ENCODE measurements around the gene NDEL1.

Gene NDEL1

GRCh38 chr17:8476741-8477140, 41.1 kb downstream of the NDEL1 start:
- no peak overlapping the region for H3K4me3 ChIP-seq (ENCODE audit: insufficient read length, low read depth)
- TF ChIP-seq ZNF274 (IDR thresholded peaks at IDR 0.05; ENCODE audit: low read depth, low read length) = no peak
- TF ChIP-seq SUZ12 (IDR thresholded peaks at IDR 0.05; ENCODE audit: extremely low read depth, insufficient read depth, insufficient read length) = no peak
- TF ChIP-seq YY1 (IDR thresholded peaks at IDR 0.05; ENCODE audit: insufficient read depth, insufficient read length) = no peak
- H3K4me1 ChIP-seq (ENCODE audit: insufficient read depth, insufficient read length) = no peaks in the 10 kb centered on the region
- no peaks in the 10 kb centered on the region for H3K27me3 ChIP-seq (ENCODE audit: insufficient read depth, insufficient read length)
- H3K36me3 ChIP-seq (ENCODE audit: insufficient read depth, insufficient read length, low read length) = peaks cover 91% of the 10 kb centered on the region
- H3K9me3 ChIP-seq (ENCODE audit: insufficient read depth, low read length) = no peaks in the 10 kb centered on the region
- H3K9ac ChIP-seq (ENCODE audit: insufficient read length, low read depth) = no peak overlapping the region
- DNase-seq (ENCODE audit: low read depth, low spot score) = no peak

GRCh38 chr17:8477171-8477570, 41.5 kb downstream of the NDEL1 start:
- TF ChIP-seq SUZ12 (IDR thresholded peaks at IDR 0.05; ENCODE audit: extremely low read depth, insufficient read depth, insufficient read length) (no peak), YY1 (IDR thresholded peaks at IDR 0.05; ENCODE audit: insufficient read depth, insufficient read length) (no peak), ZNF274 (IDR thresholded peaks at IDR 0.05; ENCODE audit: low read depth, low read length) (no peak)
- Histone ChIP-seq H3K4me3 (ENCODE audit: insufficient read length, low read depth) (no peak overlapping the region), H3K36me3 (ENCODE audit: insufficient read depth, insufficient read length, low read length) (peaks cover 91% of the 10 kb centered on the region), H3K4me1 (ENCODE audit: insufficient read depth, insufficient read length) (peaks cover under 1% of the 10 kb centered on the region), H3K27me3 (ENCODE audit: insufficient read depth, insufficient read length) (no peaks in the 10 kb centered on the region), H3K9me3 (ENCODE audit: insufficient read depth, low read length) (no peaks in the 10 kb centered on the region), H3K9ac (ENCODE audit: insufficient read length, low read depth) (no peak overlapping the region)
- DNase-seq (ENCODE audit: low read depth, low spot score) = no peak

- Histone ChIP-seq H3K4me1 (ENCODE audit: insufficient read depth, insufficient read length) (peaks cover 4% of the 10 kb centered on the region), H3K36me3 (ENCODE audit: insufficient read depth, insufficient read length, low read length) (peaks cover 95% of the 10 kb centered on the region)
- no peak for DNase-seq (ENCODE audit: low read depth, low spot score)
Observed at GRCh38 chr17:8477715-8478441, 42.2 kb downstream of the NDEL1 start.

GRCh38 chr17:8479431-8479947, 43.8 kb downstream of the NDEL1 start:
- peaks cover 4% of the 10 kb centered on the region for H3K4me1 ChIP-seq (ENCODE audit: insufficient read depth, insufficient read length)
- H3K36me3 ChIP-seq (ENCODE audit: insufficient read depth, insufficient read length, low read length) = peaks cover 99% of the 10 kb centered on the region
- DNase-seq (ENCODE audit: low read depth, low spot score) = no peak
- H3K4me3 ChIP-seq (ENCODE audit: insufficient read length, low read depth) = no peak overlapping the region
- TF ChIP-seq SUZ12 (IDR thresholded peaks at IDR 0.05; ENCODE audit: extremely low read depth, insufficient read depth, insufficient read length) (no peak), YY1 (IDR thresholded peaks at IDR 0.05; ENCODE audit: insufficient read depth, insufficient read length) (no peak), ZNF274 (IDR thresholded peaks at IDR 0.05; ENCODE audit: low read depth, low read length) (no peak)
- no peak overlapping the region for H3K9ac ChIP-seq (ENCODE audit: insufficient read length, low read depth)
- peaks cover 3% of the 10 kb centered on the region for H3K9me3 ChIP-seq (ENCODE audit: insufficient read depth, low read length)
- no peaks in the 10 kb centered on the region for H3K27me3 ChIP-seq (ENCODE audit: insufficient read depth, insufficient read length)

More at GRCh38 chr17:8477715-8478441, 42.2 kb downstream of the NDEL1 start:
- no peak for TF ChIP-seq SUZ12 (IDR thresholded peaks at IDR 0.05; ENCODE audit: extremely low read depth, insufficient read depth, insufficient read length)
- no peak overlapping the region for H3K4me3 ChIP-seq (ENCODE audit: insufficient read length, low read depth)
- H3K9ac ChIP-seq (ENCODE audit: insufficient read length, low read depth) = no peak overlapping the region
- H3K9me3 ChIP-seq (ENCODE audit: insufficient read depth, low read length) = no peaks in the 10 kb centered on the region
- no peaks in the 10 kb centered on the region for H3K27me3 ChIP-seq (ENCODE audit: insufficient read depth, insufficient read length)

GRCh38 chr17:8480011-8480976, 44.6 kb downstream of the NDEL1 start:
- H3K36me3 ChIP-seq (ENCODE audit: insufficient read depth, insufficient read length, low read length) = peaks cover 97% of the 10 kb centered on the region
- H3K4me3 ChIP-seq (ENCODE audit: insufficient read length, low read depth) = no peak overlapping the region
- H3K9me3 ChIP-seq (ENCODE audit: insufficient read depth, low read length) = peaks cover 8% of the 10 kb centered on the region
- H3K27me3 ChIP-seq (ENCODE audit: insufficient read depth, insufficient read length) = no peaks in the 10 kb centered on the region
- no peak overlapping the region for H3K9ac ChIP-seq (ENCODE audit: insufficient read length, low read depth)
- peaks cover 4% of the 10 kb centered on the region for H3K4me1 ChIP-seq (ENCODE audit: insufficient read depth, insufficient read length)
- TF ChIP-seq ZNF274 (IDR thresholded peaks at IDR 0.05; ENCODE audit: low read depth, low read length) = no peak
- no peak for TF ChIP-seq SUZ12 (IDR thresholded peaks at IDR 0.05; ENCODE audit: extremely low read depth, insufficient read depth, insufficient read length)
- no peak for TF ChIP-seq YY1 (IDR thresholded peaks at IDR 0.05; ENCODE audit: insufficient read depth, insufficient read length)
- no peak for DNase-seq (ENCODE audit: low read depth, low spot score)

- no peak for DNase-seq (ENCODE audit: low read depth, low spot score)
- peaks cover 97% of the 10 kb centered on the region for H3K36me3 ChIP-seq (ENCODE audit: insufficient read depth, insufficient read length, low read length)
Observed at GRCh38 chr17:8481089-8481488, 45.4 kb downstream of the NDEL1 start.

GRCh38 chr17:8481703-8482102, 46.0 kb downstream of the NDEL1 start:
- H3K4me1 ChIP-seq (ENCODE audit: insufficient read depth, insufficient read length) = peaks cover 4% of the 10 kb centered on the region
- H3K4me3 ChIP-seq (ENCODE audit: insufficient read length, low read depth) = no peak overlapping the region
- DNase-seq (ENCODE audit: low read depth, low spot score) = no peak
- peaks cover 14% of the 10 kb centered on the region for H3K9me3 ChIP-seq (ENCODE audit: insufficient read depth, low read length)
- no peak overlapping the region for H3K9ac ChIP-seq (ENCODE audit: insufficient read length, low read depth)
- H3K36me3 ChIP-seq (ENCODE audit: insufficient read depth, insufficient read length, low read length) = peaks cover 97% of the 10 kb centered on the region
- TF ChIP-seq YY1 (IDR thresholded peaks at IDR 0.05; ENCODE audit: insufficient read depth, insufficient read length) (no peak), SUZ12 (IDR thresholded peaks at IDR 0.05; ENCODE audit: extremely low read depth, insufficient read depth, insufficient read length) (no peak), ZNF274 (IDR thresholded peaks at IDR 0.05; ENCODE audit: low read depth, low read length) (no peak)
- H3K27me3 ChIP-seq (ENCODE audit: insufficient read depth, insufficient read length) = no peaks in the 10 kb centered on the region

More at GRCh38 chr17:8481089-8481488, 45.4 kb downstream of the NDEL1 start:
- peaks cover 4% of the 10 kb centered on the region for H3K4me1 ChIP-seq (ENCODE audit: insufficient read depth, insufficient read length)
- TF ChIP-seq YY1 (IDR thresholded peaks at IDR 0.05; ENCODE audit: insufficient read depth, insufficient read length) = no peak
- no peak for TF ChIP-seq ZNF274 (IDR thresholded peaks at IDR 0.05; ENCODE audit: low read depth, low read length)
- TF ChIP-seq SUZ12 (IDR thresholded peaks at IDR 0.05; ENCODE audit: extremely low read depth, insufficient read depth, insufficient read length) = no peak
- H3K9me3 ChIP-seq (ENCODE audit: insufficient read depth, low read length) = peaks cover 14% of the 10 kb centered on the region
- no peak overlapping the region for H3K9ac ChIP-seq (ENCODE audit: insufficient read length, low read depth)
- H3K27me3 ChIP-seq (ENCODE audit: insufficient read depth, insufficient read length) = no peaks in the 10 kb centered on the region
- H3K4me3 ChIP-seq (ENCODE audit: insufficient read length, low read depth) = no peak overlapping the region

Measured in NT2/D1 (cell line).